Mammary epithelial cell (primary cell): ENCODE data around the gene SKOR2.
"Not testable (repeated sequence)": the region's sequence is repeated elsewhere in the genome, so short reads cannot be mapped to it uniquely, and the experiment has no call there.

Experiments used
- CTCF ChIP-seq, 2 donors: IDR thresholded peaks in 1 of 2; conservative IDR thresholded peaks in 1 of 2; 2 replicates each; pipeline ENCODE4 v1.5.1; 2011 to 2012; ENCODE audit warnings: inconsistent platforms in 2 of 2, low read length in 2 of 2, mild to moderate bottlenecking in 2 of 2, control low read depth in 1 of 2, low read depth in 1 of 2; ENCODE audit not compliant: insufficient read depth in 1 of 2; ENCODE audit errors: extremely low read depth in 1 of 2
- EZH2 ChIP-seq: IDR thresholded peaks from 2 replicates; pipeline ENCODE4 v1.6.1; 2012; ENCODE audit warnings: low read length, inconsistent platforms, borderline replicate concordance

- TF ChIP-seq CTCF (conservative IDR thresholded peaks at IDR 0.05 in 1 of 2, IDR thresholded peaks at IDR 0.05 in 1 of 2; ENCODE audit: extremely low read depth in 1 of 2, insufficient read depth in 1 of 2, low read depth in 1 of 2, low read length in 2 of 2); EZH2: not testable (repeated sequence)
Measured at GRCh38 chr18:47158404-47158803, 93.1 kb downstream of the SKOR2 start.
